Astrocyte of the spinal cord (primary cell): ENCODE measurements around the gene MRTFB.

ENCODE experiments used
- DNase-seq: peaks from one replicate; pipeline ENCODE4 v3.0.0; 2011; ENCODE audit warnings: low read depth, low spot score
- H3K4me3 ChIP-seq: 2 replicates; pipeline ENCODE4 v1.5.1; 2011; ENCODE audit warnings: low read depth, mild to moderate bottlenecking, low read length, moderate library complexity
- CTCF ChIP-seq: IDR thresholded peaks from 2 replicates; pipeline ENCODE4 v1.5.1; 2012; ENCODE audit warnings: low read depth, mild to moderate bottlenecking, low read length, inconsistent platforms
- in situ Hi-C: cut with HindIII; loops from 2 replicates; pipeline ENCODE4 v1.10.0; 2017; ENCODE audit warnings: low sequenced_read_pairs

The MRTFB gene

GRCh38 chr16:14242769-14243168 lies 171.7 kb downstream of the MRTFB start:
- no peak for TF ChIP-seq CTCF
- no peak overlapping the region for H3K4me3 ChIP-seq
- DNase-seq: no peak
- in situ Hi-C loops: no loop called here

GRCh38 chr16:14244196-14245010 lies 173.3 kb downstream of the MRTFB start:
- no peak for TF ChIP-seq CTCF
- in situ Hi-C loops: no loop called here
- no peak overlapping the region for H3K4me3 ChIP-seq
- DNase-seq: peak; percentile 22

- in situ Hi-C loops: no loop called here
Measured at GRCh38 chr16:14248791-14249190, 177.7 kb downstream of the MRTFB start.

GRCh38 chr16:14249291-14250032 lies 178.3 kb downstream of the MRTFB start:
- peak; percentile 52 for DNase-seq
- in situ Hi-C loops: no loop called here

More at GRCh38 chr16:14248791-14249190, 177.7 kb downstream of the MRTFB start:
- TF ChIP-seq CTCF: no peak
- H3K4me3 ChIP-seq: no peak overlapping the region
- no peak for DNase-seq

GRCh38 chr16:14251419-14251818 lies 180.3 kb downstream of the MRTFB start:
- H3K4me3 ChIP-seq: no peak overlapping the region
- TF ChIP-seq CTCF: no peak
- no peak for DNase-seq
- in situ Hi-C loops: no loop called here

More at GRCh38 chr16:14249291-14250032, 178.3 kb downstream of the MRTFB start:
- H3K4me3 ChIP-seq: no peak overlapping the region
- TF ChIP-seq CTCF: peak; percentile 90

- TF ChIP-seq CTCF: no peak
- in situ Hi-C loops: no loop called here
- no peak overlapping the region for H3K4me3 ChIP-seq
- no peak for DNase-seq
Measured at GRCh38 chr16:14252860-14253259, 181.7 kb downstream of the MRTFB start.
